Adrenal gland (tissue), 12 donors: ENCODE data around the gene NCAM2. TPM values are rescaled to one million over a fixed set of nuclear protein-coding genes. Genes with fewer than 3 reads are reported as not detected.

ENCODE experiments used
- DNase-seq, 7 donors: peaks; one replicate each; pipeline ENCODE4 v3.0.0-alpha.2; 2019 to 2020
- H3K27ac ChIP-seq, 5 donors: fragments of 200-600 bp; sonication (generic) in 4 of 5; 1 replicate in 3 of 5; 2 replicates in 2 of 5; pipeline versions ENCODE4 v1.5.1 to v1.8.0; 2016 to 2020; ENCODE audit warnings: mild to moderate bottlenecking in 1 of 5
- H3K27me3 ChIP-seq: fragments of 200-600 bp; 2 replicates; pipeline ENCODE4 v1.8.0; 2021
- H3K36me3 ChIP-seq, 2 donors: fragments of 200-600 bp; replicated peaks in 1 of 2; 1 replicate in 1 of 2; 2 replicates in 1 of 2; pipeline versions ENCODE4 v1.5.1 to v1.8.0; 2018 to 2022
- H3K4me1 ChIP-seq, 2 donors: fragments of 200-600 bp; replicated peaks in 1 of 2; 1 replicate in 1 of 2; 2 replicates in 1 of 2; pipeline versions ENCODE4 v1.5.1 to v1.8.0; 2018 to 2021
- H3K4me3 ChIP-seq, 4 donors: fragments of 200-600 bp; sonication (generic) in 3 of 4; one replicate each; pipeline ENCODE4 v1.5.1; 2016 to 2018
- H3K9me3 ChIP-seq, 3 donors: fragments of 200-600 bp; sonication (generic) in 1 of 3; replicated peaks in 1 of 3; 1 replicate in 2 of 3; 2 replicates in 1 of 3; pipeline versions ENCODE4 v1.5.1 to v1.8.0; 2016 to 2021
- CTCF ChIP-seq, 6 experiments: fragments of 450-650 bp in 4 of 6; fragments of 200-600 bp in 2 of 6; sonication (generic) in 1 of 6; IDR thresholded peaks; 1 replicate in 5 of 6; 2 replicates in 1 of 6; pipeline versions ENCODE4 v1.5.1 to v1.8.0; 2016 to 2021; ENCODE audit warnings: antibody characterized with exemption in 6 of 6, mild to moderate bottlenecking in 2 of 6, moderate library complexity in 1 of 6
- POLR2A ChIP-seq, 2 donors: fragments of 450-650 bp; IDR thresholded peaks; one replicate each; pipeline ENCODE4 v1.6.1; 2017; ENCODE audit warnings: antibody characterized with exemption in 2 of 2, mild to moderate bottlenecking in 2 of 2, moderate library complexity in 1 of 2
- WGBS, 4 donors: extraction: QIAGEN DNeasy Blood & Tissue Kit in 2 of 4; methylation state at CpG; one replicate each; pipeline versions ENCODE4 v1.1.5 to v1.1.7; 2013 to 2017; 5-methylcytosine and 5-hydroxymethylcytosine counted together
- intact Hi-C, 2 donors: fragments of 100-400 bp; cut with DNase I; formaldehyde crosslinking; loops; one replicate each; pipeline versions ENCODE4 v1.14.1 to v1.15.0; 2022 to 2023
- polyA plus RNA-seq, 3 donors: library from polyadenylated mRNA; stranded (reverse); fragments of 200-250 nt in 2 of 3; fragments of 350-450 nt in 1 of 3; fragmentation: Illumina TruSeq in 1 of 3; extraction: RNeasy Lipid Tissue Mini Kit (QIAGEN cat#74804) in 1 of 3; gene quantifications; one replicate each; pipeline ENCODE4 v1.2.3, GENCODE V29; 2013 to 2014
- total RNA-seq, 9 donors: library from RNA; depleted of rRNA in 4 of 9; stranded (reverse); fragments of >200 nt in 4 of 9; fragments of 120-200 nt in 1 of 9; fragmentation: NEBNext Ultra II Directional in 1 of 9; extraction: Animal tissue kit (Norgen Biotek cat#: 25700) in 1 of 9; gene quantifications; one replicate each; pipeline versions ENCODE4 v1.1.0 to v1.2.4, GENCODE V29; 2013 to 2023
- donor health status: healthy with polysubstance abuse.
- donor health status: Bipolar disorder and iron deficiency.
- donor health status: DM: yes; HTN: yes; CAD: no.
- donor health status: DM: no; HTN: no; CAD: no.
- donor health status: DM: no; HTN: no; CAD: no.
- donor health status: DM: yes; HTN: yes; CAD: no.

NCAM2 gene
- total and polyA plus RNA-seq, 12 donors = 2.2 to 59.4 (median 18.9) TPM

- no peaks in the 10 kb centered on the region for H3K27me3 ChIP-seq
- H3K4me1 ChIP-seq = peaks cover 24 to 40% of the 10 kb centered on the region in 2 donors
- no peak for TF ChIP-seq CTCF (IDR thresholded peaks at IDR 0.05)
- peak in 1 of 2 donors; percentile 15 for TF ChIP-seq POLR2A (IDR thresholded peaks at IDR 0.05)
- H3K9me3 ChIP-seq = no peaks in the 10 kb centered on the region
- WGBS, 4 donors = 22 to 27% (median 26%) methylated on average over 5 of the region's 5 CpGs
- H3K36me3 ChIP-seq = no peaks in the 10 kb centered on the region
- H3K4me3 ChIP-seq = peak overlapping the region in 1 of 4 donors; percentile 51
- intact Hi-C loops = no loop called here
- peak overlapping the region; percentile 23 to 89 (median 79) for H3K27ac ChIP-seq
- DNase-seq = peak in 2 of 7 donors; percentile 19 to 26
Measured at GRCh38 chr21:21200939-21201615, 202.9 kb downstream of the NCAM2 start.

GRCh38 chr21:21203822-21204339 is 205.7 kb downstream of the NCAM2 start:
- no peaks in the 10 kb centered on the region for H3K9me3 ChIP-seq
- H3K4me1 ChIP-seq = peaks cover 23 to 32% of the 10 kb centered on the region in 2 donors
- TF ChIP-seq POLR2A (IDR thresholded peaks at IDR 0.05) (no peak), CTCF (IDR thresholded peaks at IDR 0.05) (no peak)
- no peak overlapping the region for H3K4me3 ChIP-seq
- no peak for DNase-seq
- H3K27ac ChIP-seq = no peak overlapping the region
- WGBS, 4 donors = 92 to 100% (median 94%) methylated on average over 1 of the region's 1 CpG
- H3K36me3 ChIP-seq = no peaks in the 10 kb centered on the region
- H3K27me3 ChIP-seq = no peaks in the 10 kb centered on the region
- intact Hi-C loops = no loop called here

- H3K36me3 ChIP-seq = no peaks in the 10 kb centered on the region
- H3K4me3 ChIP-seq = no peak overlapping the region
- H3K4me1 ChIP-seq = peaks cover 17 to 26% of the 10 kb centered on the region in 2 donors
- no peaks in the 10 kb centered on the region for H3K9me3 ChIP-seq
- no peak for DNase-seq
- intact Hi-C loops = no loop called here
- no peaks in the 10 kb centered on the region for H3K27me3 ChIP-seq
- no peak overlapping the region for H3K27ac ChIP-seq
- WGBS, 4 donors = 67 to 81% (median 70%) methylated on average over 5 of the region's 5 CpGs
- TF ChIP-seq CTCF (IDR thresholded peaks at IDR 0.05) (no peak), POLR2A (IDR thresholded peaks at IDR 0.05) (no peak)
Measured at GRCh38 chr21:21204366-21204996, 206.3 kb downstream of the NCAM2 start.

GRCh38 chr21:21205604-21206003 is 207.4 kb downstream of the NCAM2 start:
- TF ChIP-seq POLR2A (IDR thresholded peaks at IDR 0.05) (no peak), CTCF (IDR thresholded peaks at IDR 0.05) (no peak)
- WGBS, 4 donors = 87 to 100% (median 89%) methylated on average over 1 of the region's 1 CpG
- DNase-seq = no peak
- peaks cover 11 to 18% of the 10 kb centered on the region in 2 donors for H3K4me1 ChIP-seq
- H3K4me3 ChIP-seq = no peak overlapping the region
- H3K27me3 ChIP-seq = no peaks in the 10 kb centered on the region
- H3K27ac ChIP-seq = no peak overlapping the region
- intact Hi-C loops = no loop called here
- no peaks in the 10 kb centered on the region for H3K36me3 ChIP-seq
- H3K9me3 ChIP-seq = no peaks in the 10 kb centered on the region
